Rectal smooth muscle tissue (tissue), 1 donor: ENCODE data around the gene SMIM30.
A peak's percentile ranks its signal among the peaks of the same experiment; 100 is the strongest.
"Not testable (repeated sequence)": the region's sequence is repeated elsewhere in the genome, so short reads cannot be mapped to it uniquely, and the experiment has no call there.

ENCODE experiments used
- H3K27ac ChIP-seq: one replicate; pipeline ENCODE4 v1.7.0; 2013; ENCODE audit warnings: low read depth, low read length, inconsistent platforms
- H3K27me3 ChIP-seq: one replicate; pipeline ENCODE4 v1.7.0; 2013; ENCODE audit warnings: low read length; ENCODE audit not compliant: control insufficient read depth, insufficient read depth
- H3K36me3 ChIP-seq: one replicate; pipeline ENCODE4 v1.7.0; 2013; ENCODE audit warnings: low read length; ENCODE audit not compliant: control insufficient read depth, insufficient read depth
- H3K4me1 ChIP-seq: one replicate; pipeline ENCODE4 v1.7.0; 2013; ENCODE audit warnings: low read length; ENCODE audit not compliant: control insufficient read depth, insufficient read depth
- H3K4me3 ChIP-seq: one replicate; pipeline ENCODE4 v1.7.0; 2013; ENCODE audit warnings: low read length
- H3K9ac ChIP-seq: one replicate; pipeline ENCODE4 v1.7.0; 2013; ENCODE audit warnings: low read length

The SMIM30 gene

DNA sequence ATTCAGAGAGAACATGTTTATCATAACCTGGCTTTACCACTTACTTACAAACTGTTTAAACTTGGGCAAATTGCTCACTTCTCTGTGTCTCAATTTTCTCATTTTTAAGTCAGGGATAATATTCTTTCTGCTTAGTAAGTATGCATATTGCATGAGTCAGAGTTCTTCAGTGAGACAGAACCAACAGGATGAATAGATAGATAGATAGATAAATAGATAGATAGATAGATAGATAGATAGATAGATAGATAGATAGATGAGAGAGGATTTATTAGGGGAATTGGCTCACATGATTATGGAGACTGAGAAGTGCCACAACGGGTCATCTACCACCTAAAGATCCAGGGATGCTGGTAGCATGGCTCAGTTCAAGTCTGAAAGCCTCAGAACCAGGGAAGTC, 15.7 kb upstream of the SMIM30 start:
- Histone ChIP-seq H3K36me3 (no peaks in the 10 kb centered on the region), H3K4me3 (no peak overlapping the region), H3K9ac (no peak overlapping the region), H3K4me1 (no peaks in the 10 kb centered on the region), H3K27ac (no peak overlapping the region), H3K27me3 (no peaks in the 10 kb centered on the region)

- H3K36me3 ChIP-seq: no peaks in the 10 kb centered on the region
- H3K9ac ChIP-seq: no peak overlapping the region
- H3K4me1 ChIP-seq: no peaks in the 10 kb centered on the region
- no peak overlapping the region for H3K4me3 ChIP-seq
- H3K27ac ChIP-seq: no peak overlapping the region
- H3K27me3 ChIP-seq: no peaks in the 10 kb centered on the region
Measured at GRCh38 chr7:113131367-113131766, 13.0 kb upstream of the SMIM30 start.

- Histone ChIP-seq H3K4me3 (no peak overlapping the region), H3K9ac (no peak overlapping the region), H3K36me3 (no peaks in the 10 kb centered on the region), H3K4me1 (no peaks in the 10 kb centered on the region), H3K27ac (no peak overlapping the region), H3K27me3 (no peaks in the 10 kb centered on the region)
Measured at GRCh38 chr7:113128031-113128430, 9.7 kb upstream of the SMIM30 start.

- Histone ChIP-seq H3K4me1 (no peaks in the 10 kb centered on the region), H3K4me3 (no peak overlapping the region), H3K9ac (no peak overlapping the region), H3K27me3 (no peaks in the 10 kb centered on the region), H3K36me3 (no peaks in the 10 kb centered on the region), H3K27ac (no peak overlapping the region)
Measured at GRCh38 chr7:113125728-113126127, 7.4 kb upstream of the SMIM30 start.

DNA sequence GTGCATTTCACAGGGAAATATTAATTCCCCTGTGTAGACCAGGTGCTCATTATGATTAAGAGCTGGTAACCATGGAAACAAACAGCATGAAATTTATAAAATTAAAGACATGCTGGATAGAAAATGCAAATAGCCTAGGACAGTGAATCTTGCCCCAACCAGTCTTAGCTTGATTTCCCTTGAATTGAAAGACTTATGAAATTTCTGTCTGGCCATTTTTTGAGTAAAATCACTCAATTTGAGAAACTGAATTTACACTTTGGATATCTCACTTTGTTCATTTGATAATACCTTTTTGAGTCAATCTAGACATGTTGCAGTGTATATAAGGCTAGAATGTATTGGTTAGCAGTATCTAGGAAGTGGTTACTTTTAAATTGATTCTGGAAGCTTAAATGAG, 4.4 kb upstream of the SMIM30 start:
- Histone ChIP-seq H3K27me3 (no peaks in the 10 kb centered on the region), H3K4me3 (no peak overlapping the region), H3K4me1 (no peaks in the 10 kb centered on the region), H3K27ac (no peak overlapping the region), H3K9ac (no peak overlapping the region), H3K36me3 (no peaks in the 10 kb centered on the region)

GRCh38 chr7:113120647-113121046, 2.3 kb upstream of the SMIM30 start:
- H3K27me3 ChIP-seq: no peaks in the 10 kb centered on the region
- no peak overlapping the region for H3K4me3 ChIP-seq
- H3K4me1 ChIP-seq: no peaks in the 10 kb centered on the region
- H3K27ac ChIP-seq: no peak overlapping the region
- no peak overlapping the region for H3K9ac ChIP-seq
- no peaks in the 10 kb centered on the region for H3K36me3 ChIP-seq

GRCh38 chr7:113119429-113119828, 1.1 kb upstream of the SMIM30 start:
- H3K27ac ChIP-seq: no peak overlapping the region
- no peak overlapping the region for H3K4me3 ChIP-seq
- H3K9ac ChIP-seq: no peak overlapping the region
- no peaks in the 10 kb centered on the region for H3K27me3 ChIP-seq
- H3K4me1 ChIP-seq: no peaks in the 10 kb centered on the region
- no peaks in the 10 kb centered on the region for H3K36me3 ChIP-seq

DNA sequence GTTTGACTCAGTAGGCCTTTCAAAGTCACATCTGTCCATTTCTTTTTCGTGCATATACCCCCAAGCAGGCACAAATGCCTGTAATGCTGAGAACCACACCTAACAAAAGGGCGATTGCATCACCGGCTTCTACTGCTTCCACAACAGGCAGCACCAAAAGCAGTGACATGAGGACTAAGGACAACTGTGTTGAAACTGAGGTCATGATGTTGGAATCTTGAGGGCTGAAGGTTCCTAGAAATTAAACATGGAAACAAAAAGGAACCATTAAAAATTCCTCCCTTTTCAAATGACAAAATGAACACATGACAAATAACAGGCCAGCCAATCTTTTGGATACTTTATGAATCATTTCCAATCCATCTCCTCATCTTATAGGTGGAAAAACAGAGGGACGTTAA, 980 bp downstream of the SMIM30 start:
- not testable (repeated sequence) for H3K27ac ChIP-seq, H3K9ac ChIP-seq, H3K36me3 ChIP-seq, H3K4me1 ChIP-seq, H3K27me3 ChIP-seq
- peak overlapping the region; percentile 80 for H3K4me3 ChIP-seq

- no peak overlapping the region for H3K9ac ChIP-seq
- no peaks in the 10 kb centered on the region for H3K4me1 ChIP-seq
- H3K4me3 ChIP-seq: no peak overlapping the region
- no peaks in the 10 kb centered on the region for H3K36me3 ChIP-seq
- no peak overlapping the region for H3K27ac ChIP-seq
- no peaks in the 10 kb centered on the region for H3K27me3 ChIP-seq
Measured at GRCh38 chr7:113113912-113114311, 4.4 kb downstream of the SMIM30 start.

GRCh38 chr7:113109718-113110117, 8.6 kb downstream of the SMIM30 start:
- no peak overlapping the region for H3K27ac ChIP-seq
- H3K4me1 ChIP-seq: no peaks in the 10 kb centered on the region
- no peaks in the 10 kb centered on the region for H3K27me3 ChIP-seq
- no peaks in the 10 kb centered on the region for H3K36me3 ChIP-seq
- H3K9ac ChIP-seq: no peak overlapping the region
- no peak overlapping the region for H3K4me3 ChIP-seq

- H3K27me3 ChIP-seq: no peaks in the 10 kb centered on the region
- no peak overlapping the region for H3K4me3 ChIP-seq
- peak overlapping the region; percentile 19 for H3K27ac ChIP-seq
- H3K36me3 ChIP-seq: no peaks in the 10 kb centered on the region
- H3K9ac ChIP-seq: no peak overlapping the region
- H3K4me1 ChIP-seq: peaks cover 13% of the 10 kb centered on the region
Measured at GRCh38 chr7:113100121-113100603, 18.2 kb downstream of the SMIM30 start.

DNA sequence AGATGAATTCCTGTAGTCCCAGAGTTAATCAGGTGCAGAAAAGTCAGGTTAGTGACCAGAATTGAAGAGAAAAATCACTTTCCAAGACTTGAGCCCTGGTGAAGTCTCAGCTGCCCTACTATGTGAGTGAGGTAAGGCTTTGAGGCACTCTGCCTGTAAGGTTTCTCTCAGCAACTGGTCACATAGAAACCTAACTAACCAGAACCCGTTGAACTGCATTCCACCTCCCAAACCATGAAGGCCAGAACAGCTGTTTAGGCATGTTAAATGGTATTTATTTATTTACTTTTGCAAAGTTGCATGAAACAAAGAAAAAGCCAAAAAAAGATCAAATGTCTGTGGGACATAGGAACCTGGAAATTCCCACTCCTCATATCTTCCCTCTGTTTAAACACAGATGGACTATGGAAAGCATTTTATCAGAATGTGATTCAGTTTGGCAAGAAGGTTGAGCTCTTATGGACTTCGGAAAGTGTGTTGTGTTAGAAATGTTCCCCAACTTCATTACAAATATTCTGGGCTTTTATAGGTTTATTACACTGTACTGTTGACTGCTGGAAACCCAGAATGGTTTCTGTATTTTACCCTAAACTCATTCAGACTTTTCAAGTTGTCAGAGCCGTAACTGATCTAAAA, 19.0 kb downstream of the SMIM30 start:
- Histone ChIP-seq H3K4me1 (peaks cover 13% of the 10 kb centered on the region), H3K36me3 (no peaks in the 10 kb centered on the region), H3K27ac (peak overlapping the region; percentile 19), H3K27me3 (no peaks in the 10 kb centered on the region), H3K4me3 (no peak overlapping the region), H3K9ac (no peak overlapping the region)

GRCh38 chr7:113094517-113095249, 23.7 kb downstream of the SMIM30 start:
- H3K36me3 ChIP-seq: no peaks in the 10 kb centered on the region
- H3K27me3 ChIP-seq: no peaks in the 10 kb centered on the region
- no peak overlapping the region for H3K27ac ChIP-seq
- H3K4me3 ChIP-seq: no peak overlapping the region
- no peak overlapping the region for H3K9ac ChIP-seq
- H3K4me1 ChIP-seq: peaks cover 6% of the 10 kb centered on the region
